Uterus (tissue), 2 donors: ENCODE measurements around the gene PHF14.

Source experiments
- CTCF ChIP-seq, 4 experiments: fragments of 200-600 bp in 2 of 4; fragments of 450-650 bp in 2 of 4; sonication (generic) in 2 of 4; IDR thresholded peaks; one replicate each; pipeline ENCODE4 v1.5.1; 2016 to 2019; ENCODE audit warnings: antibody characterized with exemption in 4 of 4, mild to moderate bottlenecking in 2 of 4, moderate library complexity in 1 of 4
- POLR2A ChIP-seq, 2 donors: fragments of 450-650 bp; IDR thresholded peaks; one replicate each; pipeline ENCODE4 v1.6.1; 2016; ENCODE audit warnings: antibody characterized with exemption in 2 of 2, mild to moderate bottlenecking in 1 of 2, moderate library complexity in 1 of 2

GRCh38 chr7:10930551-10930950 is 43.1 kb upstream of the PHF14 start:
- no peak for TF ChIP-seq POLR2A (IDR thresholded peaks at IDR 0.05)
- TF ChIP-seq CTCF (IDR thresholded peaks at IDR 0.05) = no peak
